Brain pericyte (primary cell): Measurements from ENCODE around the gene SERPINA4.
A peak's percentile ranks its signal among the peaks of the same experiment; 100 is the strongest.
"Not testable (repeated sequence)": the region's sequence is repeated elsewhere in the genome, so short reads cannot be mapped to it uniquely, and the experiment has no call there.

ENCODE experiments used
- DNase-seq: peaks from one replicate; pipeline ENCODE4 v3.0.0-alpha.2; 2012; ENCODE audit warnings: low read depth, low spot score

Gene SERPINA4

GRCh38 chr14:94591073-94591472 lies 29.8 kb downstream of the SERPINA4 start:
- DNase-seq, result no peak

GRCh38 chr14:94591871-94592270 lies 30.6 kb downstream of the SERPINA4 start:
- DNase-seq, result no peak

GRCh38 chr14:94592457-94592856 lies 31.2 kb downstream of the SERPINA4 start:
- no peak for DNase-seq

GRCh38 chr14:94593376-94593748 lies 32.1 kb downstream of the SERPINA4 start:
- DNase-seq, result no peak

GRCh38 chr14:94593749-94594431 lies 32.6 kb downstream of the SERPINA4 start:
- no peak for DNase-seq

- no peak for DNase-seq
These were observed 33.2 kb downstream of the SERPINA4 start for GRCh38 chr14:94594441-94594840.

GRCh38 chr14:94595912-94596311 lies 34.7 kb downstream of the SERPINA4 start:
- no peak for DNase-seq

GRCh38 chr14:94596361-94596760 lies 35.1 kb downstream of the SERPINA4 start:
- DNase-seq, result no peak

- DNase-seq, result no peak
These were observed 36.5 kb downstream of the SERPINA4 start for GRCh38 chr14:94597788-94598187.

GRCh38 chr14:94598506-94598815 lies 37.2 kb downstream of the SERPINA4 start:
- DNase-seq, result no peak

GRCh38 chr14:94598816-94599655 lies 37.8 kb downstream of the SERPINA4 start:
- DNase-seq, result peak; percentile 87

GRCh38 chr14:94599656-94600004 lies 38.4 kb downstream of the SERPINA4 start:
- DNase-seq, result no peak

- DNase-seq, result no peak
These were observed 38.9 kb downstream of the SERPINA4 start for GRCh38 chr14:94600148-94600545.

GRCh38 chr14:94601884-94602391 lies 40.7 kb downstream of the SERPINA4 start:
- peak; percentile 53 for DNase-seq

GRCh38 chr14:94602722-94603121 lies 41.5 kb downstream of the SERPINA4 start:
- no peak for DNase-seq

- no peak for DNase-seq
These were observed 44.1 kb downstream of the SERPINA4 start for GRCh38 chr14:94605361-94605760.

GRCh38 chr14:94608966-94609365 lies 47.7 kb downstream of the SERPINA4 start:
- DNase-seq, result not testable (repeated sequence)

GRCh38 chr14:94611179-94611578 lies 49.9 kb downstream of the SERPINA4 start:
- no peak for DNase-seq

- no peak for DNase-seq
These were observed 50.9 kb downstream of the SERPINA4 start, which contains the start of gene SERPINA3 for GRCh38 chr14:94612174-94612573. SERPINA3 (plus strand) TSS chr14:94612391; CDS start chr14:94614442, 2,051 bp downstream.

- DNase-seq, result no peak
These were observed 51.6 kb downstream of the SERPINA4 start for GRCh38 chr14:94612580-94613554.

- no peak for DNase-seq
These were observed 52.7 kb downstream of the SERPINA4 start for GRCh38 chr14:94613720-94614644.
